NCI-H510A (cell line): ENCODE measurements around the gene PPFIBP2.

Experiments used
- DNase-seq: peaks from one replicate; lab custom pipeline; 2025; lab: John Stamatoyannopoulos, UW

The PPFIBP2 gene

DNA sequence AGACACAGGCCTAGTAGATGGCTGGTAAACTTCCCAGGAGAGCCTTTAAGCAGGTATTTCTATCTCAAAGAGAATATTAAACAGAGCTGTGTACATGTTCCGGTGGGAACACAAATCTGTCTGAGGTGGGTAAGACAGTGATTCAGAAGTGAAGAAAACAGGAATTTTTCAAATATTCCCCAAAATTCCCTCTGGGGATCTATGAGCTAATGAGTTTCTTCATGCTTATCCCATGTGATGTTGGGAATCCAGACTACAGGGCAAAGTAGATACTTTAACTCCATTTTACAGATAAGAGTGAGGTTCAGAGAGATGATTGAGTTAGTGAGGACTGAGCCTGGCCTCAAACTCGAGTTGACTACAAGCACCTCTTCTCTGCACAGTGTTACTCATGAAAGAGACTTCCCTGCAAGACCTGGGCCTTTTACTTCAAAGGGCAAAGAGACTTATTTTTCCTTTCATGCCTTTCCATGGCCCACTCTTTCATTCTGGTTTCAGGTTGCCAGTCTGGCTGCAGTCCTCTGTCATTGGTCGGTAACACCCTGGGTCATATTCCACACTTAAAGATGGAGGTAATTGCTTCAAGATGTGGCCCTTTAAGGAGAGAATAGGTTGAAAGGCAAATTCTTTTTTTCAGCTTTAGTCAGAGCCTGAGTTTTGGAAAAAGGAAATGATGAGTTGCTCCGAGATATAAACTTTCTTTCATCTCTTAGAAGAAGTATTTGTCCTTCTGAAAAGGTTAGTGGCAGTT is 89.4 kb downstream of the PPFIBP2 start:
- no peak for DNase-seq

DNA sequence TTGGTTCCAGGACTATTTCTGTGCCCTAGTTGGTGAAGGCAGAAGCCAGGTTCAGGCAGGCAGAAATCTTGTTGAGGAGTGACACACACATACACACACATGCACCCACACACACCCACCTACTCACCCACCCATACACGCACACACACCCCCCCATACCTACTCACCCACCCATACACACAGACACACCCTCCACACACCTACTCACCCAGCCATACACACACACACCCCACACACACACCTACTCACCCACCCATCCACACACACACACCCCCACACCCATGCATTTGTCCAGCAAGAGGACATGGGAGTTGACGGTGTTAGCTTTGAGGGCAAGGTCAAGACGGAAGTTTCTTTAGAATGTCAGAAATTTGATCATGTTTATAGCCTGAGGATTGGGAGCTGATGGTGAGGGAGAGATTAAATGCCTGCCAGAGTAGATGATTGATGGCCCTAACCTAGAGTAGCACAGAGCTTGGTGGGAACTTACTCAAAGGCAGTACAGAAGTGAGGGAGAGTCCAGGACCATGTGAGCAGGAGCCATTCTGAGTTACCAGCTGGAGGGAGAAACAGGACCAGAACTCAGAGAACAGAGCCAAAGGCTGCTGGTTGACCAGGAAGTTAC is 90.6 kb downstream of the PPFIBP2 start:
- DNase-seq: no peak

GRCh38 chr11:7605186-7605943 is 91.6 kb downstream of the PPFIBP2 start:
- no peak for DNase-seq

DNA sequence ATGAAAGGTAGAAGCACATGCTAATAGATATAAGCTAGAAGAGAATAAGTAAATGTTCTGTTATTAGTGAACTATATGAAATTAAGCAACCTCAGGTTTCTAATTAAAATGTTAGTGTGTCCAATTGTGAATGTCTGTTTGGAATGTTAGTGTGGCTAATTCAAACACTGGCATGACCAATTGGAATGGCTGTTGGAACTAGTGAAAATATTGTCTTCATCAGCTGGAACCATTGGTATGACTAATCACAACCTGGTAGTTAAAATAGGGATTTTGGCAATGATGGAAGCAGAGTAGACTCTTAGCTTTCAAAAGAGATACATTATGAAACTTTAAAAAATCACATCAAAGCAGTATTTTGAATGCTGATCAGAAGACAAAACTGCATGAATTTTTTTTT is 92.7 kb downstream of the PPFIBP2 start:
- no peak for DNase-seq

GRCh38 chr11:7609015-7609414 is 95.2 kb downstream of the PPFIBP2 start:
- no peak for DNase-seq

GRCh38 chr11:7609521-7609920 is 95.7 kb downstream of the PPFIBP2 start:
- no peak for DNase-seq

- DNase-seq: no peak
Observed at GRCh38 chr11:7610393-7610792, 96.6 kb downstream of the PPFIBP2 start.

DNA sequence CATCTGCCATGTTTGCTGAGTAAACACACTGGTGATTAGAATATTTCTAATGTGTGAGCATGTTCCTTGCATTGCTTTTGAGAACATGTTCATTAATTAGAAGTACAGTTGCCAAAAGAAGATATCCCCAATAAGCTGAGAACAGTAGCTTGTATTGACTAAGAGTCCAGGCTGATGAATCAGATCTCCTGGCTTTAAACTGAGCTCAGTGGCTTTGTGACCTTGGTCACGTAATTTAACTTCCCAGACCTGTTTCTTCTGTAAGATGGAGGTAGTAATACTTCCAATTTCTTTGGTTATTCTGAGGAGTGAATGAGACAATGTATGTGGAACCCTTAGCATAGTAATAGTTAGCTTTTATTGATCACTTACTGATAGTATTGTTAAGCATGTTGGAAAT is 97.6 kb downstream of the PPFIBP2 start:
- no peak for DNase-seq

GRCh38 chr11:7612056-7612660 is 98.4 kb downstream of the PPFIBP2 start:
- no peak for DNase-seq

DNA sequence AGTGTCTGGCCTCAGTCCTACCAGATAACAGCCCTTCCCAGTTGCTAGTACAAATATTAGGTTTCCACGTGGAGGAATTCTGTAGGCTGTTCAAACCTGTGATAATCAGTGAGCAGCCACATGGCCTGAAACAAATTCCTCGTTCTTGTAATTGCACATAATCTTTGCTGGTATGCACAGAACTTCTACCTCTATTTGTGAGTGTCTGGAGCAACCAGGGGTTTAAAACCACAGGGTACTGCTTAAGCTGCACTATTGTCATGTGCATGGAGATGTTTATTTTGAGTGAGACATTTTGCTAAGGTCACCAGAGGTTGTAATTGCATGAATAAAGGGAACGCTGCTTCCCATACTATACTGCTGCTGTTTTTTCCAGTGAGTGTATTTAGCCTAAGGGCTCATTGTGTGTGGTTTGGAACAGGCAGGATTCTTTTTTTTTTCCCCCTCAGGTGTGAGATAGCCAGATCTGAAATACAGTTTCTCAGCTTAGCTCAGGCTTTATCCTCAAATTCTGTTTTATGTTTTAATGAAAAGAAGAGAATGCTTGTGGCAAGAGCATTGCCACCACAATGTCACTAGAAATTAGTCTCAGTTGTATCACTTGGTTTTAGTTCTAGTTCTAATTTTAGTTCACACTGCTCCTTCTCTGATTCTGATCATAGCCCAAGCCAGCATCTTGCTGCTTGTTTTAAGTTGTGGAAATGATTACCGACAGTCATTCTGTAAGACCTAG is 99.0 kb downstream of the PPFIBP2 start:
- no peak for DNase-seq

- no peak for DNase-seq
Observed at GRCh38 chr11:7613394-7613720, 99.6 kb downstream of the PPFIBP2 start.

DNA sequence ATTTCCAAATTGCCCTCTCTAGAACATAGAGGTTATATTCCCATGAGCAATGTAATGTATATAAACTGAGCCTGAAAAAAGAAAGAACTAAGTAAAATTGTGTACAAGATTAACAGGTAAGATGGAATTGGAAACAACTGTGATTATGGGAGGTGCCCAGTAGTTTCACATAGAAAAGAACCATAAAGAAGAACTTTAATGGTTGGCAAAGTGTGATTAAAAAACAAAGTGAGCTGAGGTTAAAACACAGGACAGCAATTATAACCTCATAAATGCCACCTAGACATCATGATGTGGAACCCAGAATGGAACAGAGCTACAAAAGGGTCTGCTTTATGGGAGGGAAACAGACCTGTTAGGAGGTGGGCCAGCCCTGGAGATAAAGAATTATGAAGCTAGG is 100.9 kb downstream of the PPFIBP2 start:
- DNase-seq: no peak

DNA sequence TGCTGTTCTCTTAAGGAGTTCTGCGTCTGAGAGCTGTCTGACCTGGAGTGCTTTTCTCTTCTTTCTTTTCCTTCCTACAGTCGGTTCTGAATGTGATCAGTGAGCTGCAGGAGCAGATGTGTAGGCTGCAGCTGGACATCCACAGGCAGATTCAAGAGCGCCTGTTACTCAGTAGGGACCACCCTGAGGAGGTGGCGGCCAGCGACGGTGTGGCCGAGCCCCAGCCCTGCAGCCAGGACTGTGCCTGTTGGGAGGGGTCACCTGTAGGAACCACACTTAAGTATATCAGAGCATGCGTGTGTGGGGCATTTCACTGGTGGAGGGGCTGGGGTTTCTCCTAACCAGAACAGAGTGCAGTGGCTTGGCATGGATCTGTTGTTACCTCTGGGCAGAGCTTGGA is 103.2 kb downstream of the PPFIBP2 start:
- no peak for DNase-seq

GRCh38 chr11:7619322-7619721 is 105.5 kb downstream of the PPFIBP2 start:
- DNase-seq: no peak

- no peak for DNase-seq
Observed at GRCh38 chr11:7621090-7621489, 107.3 kb downstream of the PPFIBP2 start.

DNA sequence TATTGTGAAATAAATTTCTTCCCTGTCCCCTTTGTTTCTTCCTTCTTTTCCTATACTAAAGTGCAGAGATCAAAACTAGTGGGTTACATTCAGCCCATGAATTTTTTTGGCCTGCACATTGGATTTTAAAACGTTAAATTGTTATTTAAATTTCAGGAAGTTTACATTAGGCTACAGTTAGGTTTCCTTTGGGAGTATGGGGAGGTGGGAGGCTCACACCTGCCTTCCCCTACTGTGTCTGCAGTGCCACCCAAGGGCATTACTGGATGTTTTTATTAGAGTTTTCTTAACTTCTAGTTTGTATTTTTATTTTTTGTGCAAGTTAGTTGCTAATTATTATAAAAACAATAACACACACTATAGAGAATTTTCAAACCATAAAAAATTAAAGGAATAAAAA is 107.8 kb downstream of the PPFIBP2 start:
- DNase-seq: no peak

- no peak for DNase-seq
Observed at GRCh38 chr11:7622721-7623120, 108.9 kb downstream of the PPFIBP2 start.

GRCh38 chr11:7628660-7629059 is 114.9 kb downstream of the PPFIBP2 start:
- DNase-seq: no peak

DNA sequence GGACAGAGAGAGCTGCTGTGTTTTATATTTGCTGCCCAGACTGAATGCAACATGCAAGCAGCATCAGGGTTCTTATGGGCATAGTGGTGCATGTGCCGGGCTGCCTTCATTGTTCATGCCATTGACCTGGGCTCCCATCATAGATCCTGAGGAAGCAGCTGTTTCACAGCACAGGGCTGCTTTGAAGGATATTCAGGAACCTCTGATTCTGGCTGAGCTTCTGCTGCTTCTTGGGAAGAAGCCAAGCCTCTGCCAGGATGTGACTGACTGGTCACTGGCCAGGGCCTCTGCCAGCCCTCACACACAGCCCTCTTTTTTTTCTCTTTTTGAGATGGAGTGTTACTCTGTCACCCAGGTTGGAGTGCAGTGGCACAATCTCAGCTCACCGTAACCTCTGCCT is 116.2 kb downstream of the PPFIBP2 start:
- no peak for DNase-seq

- DNase-seq: no peak
Observed at GRCh38 chr11:7632211-7632610, 118.4 kb downstream of the PPFIBP2 start.

GRCh38 chr11:7635137-7635536 is 121.3 kb downstream of the PPFIBP2 start:
- no peak for DNase-seq

DNA sequence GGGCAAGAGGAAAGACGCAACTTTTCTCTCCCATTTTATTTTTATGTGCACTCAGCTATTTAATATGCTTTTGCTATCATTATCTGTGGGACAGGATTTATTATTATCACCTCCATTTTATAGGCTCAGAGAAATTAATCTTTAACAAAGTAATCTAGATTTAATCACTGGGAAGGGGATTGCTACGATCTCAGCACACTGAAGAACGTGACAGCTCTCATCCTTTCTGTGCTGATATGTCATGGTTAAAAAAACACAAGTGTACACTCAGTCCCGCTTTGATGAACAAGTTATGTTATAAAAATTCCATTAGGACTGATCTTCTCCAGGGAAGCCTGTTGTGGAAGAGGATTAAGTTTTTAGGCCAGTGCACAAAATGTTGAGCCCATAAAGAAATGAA is 121.9 kb downstream of the PPFIBP2 start:
- DNase-seq: no peak
